AML-193 (cell line): ENCODE data around the gene TIAM1.
A peak's percentile ranks its signal among the peaks of the same experiment; 100 is the strongest.
"Not testable (repeated sequence)": the region's sequence is repeated elsewhere in the genome, so short reads cannot be mapped to it uniquely, and the experiment has no call there.

Experiments used
- DNase-seq, 2 experiments: peaks; one replicate each; lab custom pipeline; 2025; lab: John Stamatoyannopoulos, UW

Gene TIAM1

DNA sequence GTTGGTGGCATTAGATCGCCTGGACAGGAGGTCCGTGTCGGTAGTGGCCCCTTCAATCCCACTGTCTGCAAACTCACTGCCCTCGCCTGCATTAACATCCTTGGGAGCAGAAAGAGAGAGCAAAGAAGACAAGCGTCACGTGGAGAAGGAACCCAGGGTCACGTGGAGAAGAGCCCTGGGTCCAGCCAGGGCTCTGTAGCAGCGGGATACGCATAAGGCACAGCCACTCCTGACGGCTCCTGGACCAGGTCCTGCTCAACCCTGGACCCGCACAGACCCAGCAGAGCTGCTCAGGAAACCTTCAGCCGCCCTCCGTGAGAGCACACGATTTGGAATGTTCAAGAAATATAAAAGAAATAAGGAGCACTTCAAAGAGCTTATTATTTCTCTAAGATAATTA, 92.0 kb downstream of the TIAM1 start:
- no peak for DNase-seq

DNA sequence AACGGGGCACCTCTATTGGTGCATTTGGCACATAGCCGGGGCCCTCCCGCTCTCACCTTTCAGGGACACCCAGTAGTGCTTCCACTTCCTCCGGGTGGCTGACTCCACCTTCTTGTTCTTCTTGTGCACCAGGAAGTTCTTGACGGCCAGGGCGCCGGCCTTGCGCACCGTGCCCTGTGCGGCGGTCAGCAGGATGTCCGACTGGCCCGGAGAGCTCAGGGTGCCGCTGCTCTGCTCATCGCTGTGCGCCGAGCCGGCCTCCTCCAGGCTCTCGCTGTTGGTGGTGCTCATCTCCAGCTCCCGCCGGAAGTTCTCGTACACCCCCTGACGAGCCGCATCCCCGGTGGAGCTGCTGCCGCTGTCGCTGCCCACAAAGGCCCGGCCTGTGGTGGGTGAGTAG, 92.4 kb downstream of the TIAM1 start:
- DNase-seq = no peak

DNA sequence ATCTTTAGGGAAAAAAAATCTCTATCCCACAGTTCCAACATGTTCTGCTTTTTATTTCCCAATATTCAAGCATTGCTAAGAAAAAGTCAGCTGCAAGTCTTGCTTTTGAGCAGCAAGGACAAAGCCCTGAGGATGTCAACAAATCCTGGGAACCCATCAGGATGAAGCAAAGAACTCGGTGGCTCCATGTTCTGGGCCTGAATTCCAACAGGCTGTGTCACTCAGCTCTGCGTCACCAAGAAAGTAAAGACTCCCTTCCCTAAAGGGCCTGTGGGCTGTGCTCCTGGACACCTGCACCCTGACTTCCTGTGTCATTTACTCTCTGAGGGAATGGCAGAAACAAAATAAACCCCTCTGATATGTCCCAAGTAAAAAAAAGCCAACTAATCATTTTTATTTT, 95.5 kb downstream of the TIAM1 start:
- no peak for DNase-seq

DNA sequence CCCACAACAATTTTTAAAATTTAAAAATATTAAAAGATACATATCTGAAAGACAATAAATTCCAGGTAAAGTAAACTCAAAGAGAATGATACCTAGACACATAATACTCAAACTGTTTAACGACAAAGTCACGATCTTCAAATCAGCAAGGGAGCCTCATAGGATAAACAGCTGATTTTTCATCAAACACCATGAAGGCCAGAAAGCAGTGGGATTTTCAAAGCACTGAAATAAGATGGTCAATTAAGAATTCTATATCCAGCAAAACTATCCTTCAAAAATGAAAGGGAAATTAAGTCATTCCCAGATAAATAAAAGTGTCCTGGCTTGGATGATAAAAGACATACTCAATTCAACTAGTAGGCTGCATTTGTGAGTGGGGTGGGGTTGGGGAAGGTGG, 100.5 kb downstream of the TIAM1 start:
- DNase-seq = no peak

DNA sequence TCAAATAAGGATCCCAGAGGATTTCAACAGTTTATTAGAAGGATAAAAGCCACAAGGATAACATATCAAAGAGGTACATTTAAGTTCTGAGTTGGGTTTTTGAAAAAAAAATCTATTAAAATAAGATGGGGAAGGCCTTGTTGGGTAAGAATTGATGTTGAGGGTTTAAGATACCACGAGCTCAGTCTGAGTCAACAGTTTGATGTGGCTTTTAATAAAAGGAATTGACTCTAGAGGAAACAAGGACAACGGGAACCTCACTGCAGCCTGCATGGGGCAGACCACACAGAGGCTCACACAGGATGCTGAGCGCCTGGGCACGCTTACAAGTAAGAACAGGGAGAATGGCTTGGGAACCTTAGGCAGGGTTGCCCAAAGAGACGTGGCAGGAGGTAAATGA, 107.5 kb downstream of the TIAM1 start:
- DNase-seq = no peak

DNA sequence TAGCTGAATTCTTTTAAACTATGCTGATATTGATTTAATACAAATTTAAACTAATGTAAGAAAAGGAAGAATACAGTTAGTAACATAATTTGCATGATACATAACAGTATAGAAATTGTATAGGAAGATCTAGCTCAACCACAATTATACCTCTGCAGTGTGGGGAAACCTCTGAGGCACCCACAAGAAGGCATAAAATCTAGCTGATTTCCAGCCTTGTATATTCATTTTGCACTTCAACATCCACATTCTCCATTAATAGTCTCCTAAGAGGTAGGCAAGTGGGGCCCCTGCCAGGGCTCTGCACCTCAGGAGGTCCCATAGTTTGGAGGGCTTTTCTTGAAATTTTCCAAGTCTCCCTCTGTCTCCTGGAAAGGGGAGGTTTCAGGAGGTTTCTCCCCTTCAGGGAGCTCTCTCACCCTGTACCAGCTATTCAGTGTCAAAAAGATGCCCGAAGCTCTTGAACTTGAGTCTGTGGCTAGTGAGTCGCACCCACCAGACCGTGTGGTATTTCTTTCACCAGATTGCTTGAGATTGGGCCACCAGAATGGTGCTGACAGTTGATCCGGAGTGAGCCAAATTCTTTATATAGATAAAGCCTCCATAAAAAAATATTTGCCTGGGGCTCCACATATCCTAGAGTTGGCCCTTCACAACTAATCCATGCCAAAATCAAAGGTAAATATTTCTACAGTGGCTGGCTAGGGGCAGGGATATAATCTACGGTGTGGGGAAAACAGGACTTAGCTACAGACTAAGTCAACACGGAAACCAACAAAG, 108.2 kb downstream of the TIAM1 start:
- DNase-seq = no peak

DNA sequence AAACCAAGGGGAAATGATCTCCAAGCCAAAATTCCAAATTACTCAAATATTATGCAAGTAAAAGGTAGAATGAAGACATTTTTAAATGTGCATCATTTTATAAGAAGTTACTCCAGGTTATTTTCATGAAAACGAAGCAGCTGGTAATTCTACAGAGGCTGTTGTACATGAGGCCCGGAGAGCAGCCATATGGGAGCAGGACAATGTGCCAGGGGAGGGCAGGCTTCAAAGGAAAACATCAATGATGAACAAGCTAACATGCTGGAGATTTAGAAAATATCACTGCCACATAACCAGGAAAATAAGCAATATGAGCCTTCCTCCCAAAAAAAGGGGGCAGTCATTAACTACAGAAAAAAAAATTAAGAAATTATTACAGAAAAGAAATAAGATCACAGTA, 109.1 kb downstream of the TIAM1 start:
- DNase-seq = no peak

DNA sequence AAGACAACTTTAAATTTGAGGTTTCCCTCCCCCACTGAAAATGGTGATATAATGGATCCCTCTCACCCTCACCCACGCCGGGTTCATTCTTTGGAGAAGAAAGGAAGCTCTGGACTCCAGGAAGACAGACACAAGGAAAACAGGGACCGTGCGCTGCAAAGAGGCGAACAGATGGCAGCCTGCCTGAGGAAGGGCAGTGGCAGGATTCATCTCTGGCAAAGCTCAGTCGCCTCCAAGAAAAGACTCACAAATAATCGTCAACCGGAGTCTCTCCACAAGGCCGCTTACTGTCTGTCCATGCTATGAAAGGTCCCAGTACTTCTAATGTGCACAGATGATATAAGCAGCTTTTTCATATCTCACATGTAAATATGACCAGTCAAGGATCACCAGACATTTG, 110.3 kb downstream of the TIAM1 start:
- DNase-seq = no peak

DNA sequence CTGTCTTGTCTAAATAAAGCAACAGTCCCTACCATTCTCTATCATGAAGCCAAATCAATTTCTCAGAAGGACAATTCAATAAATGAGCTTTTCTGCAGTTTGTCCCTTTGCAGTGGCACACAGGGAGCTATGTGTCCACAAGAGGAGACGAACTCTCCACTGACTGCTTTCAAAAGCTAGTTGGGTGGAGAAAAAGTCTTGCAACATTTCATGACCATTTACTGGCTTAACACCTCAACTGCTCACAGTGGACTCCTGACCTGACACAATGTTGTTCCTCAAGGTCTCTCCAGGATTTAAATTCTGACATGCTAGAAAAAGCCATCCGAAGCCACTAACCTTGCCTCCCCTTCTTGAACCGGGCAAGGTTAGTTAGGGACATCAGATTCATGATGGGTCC, 111.7 kb downstream of the TIAM1 start:
- no peak for DNase-seq

DNA sequence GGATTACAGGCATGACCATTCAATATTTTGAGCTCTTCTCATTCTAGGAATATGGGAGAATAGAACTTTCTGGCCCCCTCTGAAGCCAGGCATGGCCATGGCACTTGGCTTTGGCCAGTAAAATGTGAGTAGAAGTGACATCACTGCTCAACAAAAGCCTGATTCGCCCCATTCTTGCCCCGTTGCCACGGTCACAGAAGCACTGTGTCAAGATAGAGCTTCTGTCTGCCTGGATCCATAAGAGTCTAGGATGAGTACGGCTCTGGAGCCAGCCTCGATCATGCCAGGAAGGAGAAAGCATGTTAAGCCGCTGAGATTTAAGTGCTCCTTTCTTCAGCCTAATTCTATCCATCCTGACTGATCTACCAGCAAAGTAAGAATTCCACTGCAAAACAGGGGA, 113.1 kb downstream of the TIAM1 start:
- no peak for DNase-seq

DNA sequence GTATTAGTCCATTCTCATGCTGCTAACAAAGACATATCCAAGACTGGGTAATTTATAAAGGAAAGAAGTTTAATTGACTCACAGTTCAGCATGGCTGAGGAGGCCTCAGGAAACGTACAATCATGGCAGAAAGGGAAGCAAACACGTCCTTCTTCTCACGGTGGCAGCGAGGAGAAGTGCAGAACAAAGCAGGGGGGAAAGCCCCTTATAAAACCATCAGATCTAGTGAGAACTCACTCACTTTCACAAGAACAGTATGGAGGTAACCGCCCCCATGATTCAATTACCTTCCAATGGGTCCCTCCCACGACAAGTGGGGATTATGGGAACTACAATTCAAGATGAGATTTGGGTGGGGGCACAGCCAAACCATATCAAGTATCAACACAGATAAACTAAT, 115.3 kb downstream of the TIAM1 start:
- DNase-seq = not testable (repeated sequence)

DNA sequence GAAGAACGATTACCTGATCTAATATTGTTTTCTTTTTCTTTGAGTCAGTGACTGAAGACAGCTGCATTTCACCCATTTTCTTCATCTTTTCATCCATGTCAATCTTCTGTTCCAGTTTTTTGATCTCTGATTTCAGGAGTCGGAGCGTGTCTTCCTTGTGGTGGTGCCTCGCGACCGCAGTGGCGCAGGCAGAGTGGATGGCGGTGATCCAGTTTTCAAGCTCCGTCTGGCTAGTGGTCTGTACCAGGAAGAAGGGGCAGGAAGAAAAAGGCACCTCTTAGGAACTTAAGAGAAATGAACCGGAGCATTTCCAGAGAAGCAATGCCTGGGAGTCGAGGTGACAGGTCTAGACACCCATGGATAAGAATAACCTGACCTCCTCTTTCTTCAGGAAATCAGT, 118.3 kb downstream of the TIAM1 start:
- no peak for DNase-seq

DNA sequence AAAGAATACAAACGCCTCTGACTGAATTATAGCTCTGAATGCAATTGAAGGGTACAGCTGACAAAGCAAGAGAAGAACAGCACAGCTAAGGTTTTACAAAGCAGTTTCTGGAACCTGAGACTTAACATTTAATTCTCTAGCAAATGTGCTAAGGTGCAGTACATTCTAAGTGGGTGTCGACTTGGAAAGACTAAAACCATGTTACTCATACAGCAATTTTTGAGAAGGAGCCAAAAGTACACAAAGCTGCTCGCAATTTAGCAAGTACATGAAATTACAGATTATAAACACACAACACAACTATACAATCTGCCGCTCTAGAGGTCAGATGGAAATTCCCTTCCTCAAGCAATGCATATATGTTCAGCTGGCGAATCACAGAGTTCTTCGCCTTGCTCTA, 121.9 kb downstream of the TIAM1 start:
- DNase-seq = no peak

DNA sequence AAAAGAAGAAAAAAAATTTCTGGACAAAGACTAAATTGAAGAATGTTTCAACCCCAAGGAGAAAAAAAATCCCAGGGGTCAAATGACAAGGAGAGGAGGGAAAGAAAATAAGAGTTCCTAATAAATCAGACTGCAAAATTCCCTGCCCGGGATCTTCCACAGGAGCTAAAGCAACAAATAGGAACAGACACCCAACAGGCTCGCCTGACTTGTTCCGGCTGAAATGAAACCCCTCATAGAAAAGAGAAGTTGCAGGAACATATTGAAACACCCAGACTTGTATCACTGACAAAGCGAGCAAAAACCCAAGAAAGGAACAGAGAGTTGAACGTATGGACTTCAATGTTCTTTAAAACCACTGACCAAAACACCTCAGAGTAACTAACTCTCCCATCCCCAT, 123.0 kb downstream of the TIAM1 start:
- DNase-seq = no peak

DNA sequence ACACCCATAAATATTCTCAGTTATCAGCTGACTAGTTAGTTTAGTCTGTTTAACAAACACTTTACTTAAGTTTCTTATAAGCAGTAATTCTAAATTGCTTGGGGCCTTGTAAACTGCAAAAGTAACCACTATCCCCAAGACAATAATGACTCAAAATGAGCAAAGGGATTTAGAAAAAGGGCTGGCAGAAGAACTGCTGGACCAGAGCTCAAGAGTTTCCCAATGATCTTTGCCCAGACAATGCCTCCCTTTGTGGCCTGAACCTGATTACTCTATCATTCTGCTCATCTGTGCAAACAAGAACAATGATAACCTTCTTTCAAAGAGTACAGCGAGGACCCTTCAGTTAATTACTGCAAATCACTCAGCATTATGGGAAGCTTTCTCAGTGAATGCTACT, 123.5 kb downstream of the TIAM1 start:
- DNase-seq = no peak

DNA sequence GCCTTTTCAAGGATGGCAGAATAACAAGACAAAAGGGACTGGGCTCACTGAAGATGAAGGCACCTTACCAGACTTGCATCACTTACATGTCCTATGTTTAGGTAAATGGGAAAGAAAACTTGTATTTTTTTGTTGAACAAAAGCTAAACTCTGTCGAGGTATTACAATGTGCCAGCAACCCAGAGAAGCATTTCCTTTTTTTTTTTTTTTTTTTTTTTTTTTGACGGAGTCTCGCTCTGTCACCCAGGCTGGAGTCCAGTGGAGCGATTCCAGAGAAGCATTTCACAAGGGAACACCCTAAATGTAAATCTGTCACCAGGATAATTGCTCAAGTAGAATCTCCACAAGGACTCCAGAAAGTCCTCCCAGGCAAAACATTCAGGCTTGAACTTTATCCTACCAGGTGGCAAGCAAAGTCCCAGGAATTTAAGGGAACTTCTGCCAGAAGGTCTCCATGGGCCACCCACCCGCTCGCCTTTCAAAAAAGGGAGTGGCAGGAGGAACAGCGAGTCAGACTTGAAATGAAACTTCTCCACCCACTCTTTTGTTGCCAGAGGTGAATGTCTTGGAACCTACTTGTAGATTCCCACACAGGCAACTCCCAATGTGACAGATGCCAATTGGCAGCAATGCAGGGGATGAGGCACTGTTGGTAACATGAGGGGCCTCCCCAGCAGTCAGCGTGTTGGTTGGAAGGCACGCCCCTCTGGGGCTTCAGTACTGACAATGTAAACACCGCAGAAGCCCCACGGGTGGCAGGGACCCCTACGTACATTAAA, 125.0 kb downstream of the TIAM1 start:
- DNase-seq = no peak

DNA sequence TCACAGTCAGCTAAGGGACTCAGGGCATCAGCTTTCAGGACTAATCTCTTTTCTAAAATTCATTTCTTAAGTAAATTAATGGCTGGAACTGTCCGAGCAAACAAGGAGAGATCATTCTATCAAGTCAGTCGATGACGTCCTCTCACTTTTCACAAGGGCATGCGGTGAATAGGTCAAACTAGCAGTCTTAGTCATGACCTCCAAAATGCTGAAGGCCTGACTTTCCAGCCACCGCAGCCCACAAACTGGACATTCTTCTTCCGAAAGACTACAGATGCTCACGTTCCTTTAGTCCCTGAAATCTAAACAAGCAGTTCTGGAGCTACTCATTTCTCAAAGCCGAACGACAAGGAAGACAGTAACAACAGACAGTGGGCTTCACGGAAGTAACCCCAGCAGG, 127.9 kb downstream of the TIAM1 start:
- DNase-seq = no peak

DNA sequence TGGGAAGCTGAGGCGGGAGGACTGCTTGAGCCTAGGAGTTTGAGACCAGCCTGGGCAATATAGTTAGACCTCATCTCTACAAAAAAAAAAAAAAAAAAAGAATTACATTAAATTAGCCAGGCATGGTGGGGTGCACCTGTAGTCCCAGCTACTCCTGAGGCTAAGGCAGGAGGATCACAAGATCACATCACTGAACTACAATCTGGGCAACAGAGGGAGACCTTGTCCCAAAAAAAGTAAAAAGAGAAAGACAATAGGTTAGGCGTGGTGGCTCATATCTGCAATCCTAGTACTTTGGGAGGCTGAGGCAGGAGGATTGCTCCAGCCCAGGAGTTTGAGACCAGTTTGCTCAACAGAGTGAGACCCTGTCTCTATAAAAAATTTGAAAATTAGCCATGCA, 130.3 kb downstream of the TIAM1 start:
- no peak for DNase-seq

DNA sequence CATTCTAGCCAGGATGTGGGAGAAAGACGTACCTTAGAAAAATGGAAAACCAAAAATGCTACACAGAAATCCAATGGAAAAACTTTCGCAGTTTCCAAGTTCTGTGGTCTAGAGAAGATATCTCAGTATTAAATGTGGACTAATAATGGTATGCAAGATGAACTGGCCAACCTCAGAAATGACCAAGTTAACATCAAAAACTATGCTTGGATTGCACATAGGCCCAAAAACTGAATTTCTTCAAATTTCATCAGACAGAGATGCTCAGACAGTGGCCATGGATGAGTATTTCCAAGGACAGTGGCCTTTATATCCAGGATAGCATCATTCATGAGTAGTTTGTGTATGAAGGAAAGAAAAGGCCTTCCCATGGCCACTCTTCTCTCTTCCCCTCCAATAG, 132.2 kb downstream of the TIAM1 start:
- no peak for DNase-seq

DNA sequence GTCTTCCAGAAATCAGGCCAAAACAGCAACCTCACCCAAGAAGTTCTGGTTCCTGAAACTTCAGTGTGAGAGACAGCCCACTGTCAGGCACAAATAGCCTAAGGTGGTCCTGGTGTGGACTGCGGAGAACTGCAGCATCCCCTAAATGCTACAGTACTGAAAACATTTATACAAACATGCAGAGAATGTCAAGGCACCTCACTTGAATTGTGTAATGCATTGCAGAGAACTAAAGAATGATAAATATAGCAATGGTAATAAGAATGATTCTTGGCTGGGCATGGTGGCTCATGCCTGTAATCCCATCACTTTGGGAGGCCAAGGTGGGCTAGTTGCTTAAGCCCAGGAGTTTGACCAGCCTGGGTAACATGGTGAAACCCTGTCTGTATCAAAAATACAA, 138.6 kb downstream of the TIAM1 start:
- no peak for DNase-seq

DNA sequence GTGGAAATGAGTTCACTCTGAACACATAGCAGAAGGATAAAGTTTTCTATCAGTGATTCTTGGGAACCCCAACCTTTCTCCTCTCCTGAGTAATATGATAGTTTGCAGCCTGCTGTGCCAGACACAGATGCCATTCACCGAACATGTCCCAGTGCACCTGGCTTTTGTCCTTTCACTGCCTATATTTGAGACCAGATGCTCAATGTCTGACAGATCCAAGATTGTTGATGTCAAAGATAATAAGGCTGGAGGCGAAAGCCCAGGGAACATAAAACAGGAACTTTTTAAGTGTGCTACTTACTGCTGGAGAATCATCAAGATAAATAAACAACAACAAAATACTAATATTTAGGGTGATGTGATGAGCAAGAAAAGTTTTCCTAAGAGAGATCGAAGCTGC, 139.3 kb downstream of the TIAM1 start:
- DNase-seq = no peak

DNA sequence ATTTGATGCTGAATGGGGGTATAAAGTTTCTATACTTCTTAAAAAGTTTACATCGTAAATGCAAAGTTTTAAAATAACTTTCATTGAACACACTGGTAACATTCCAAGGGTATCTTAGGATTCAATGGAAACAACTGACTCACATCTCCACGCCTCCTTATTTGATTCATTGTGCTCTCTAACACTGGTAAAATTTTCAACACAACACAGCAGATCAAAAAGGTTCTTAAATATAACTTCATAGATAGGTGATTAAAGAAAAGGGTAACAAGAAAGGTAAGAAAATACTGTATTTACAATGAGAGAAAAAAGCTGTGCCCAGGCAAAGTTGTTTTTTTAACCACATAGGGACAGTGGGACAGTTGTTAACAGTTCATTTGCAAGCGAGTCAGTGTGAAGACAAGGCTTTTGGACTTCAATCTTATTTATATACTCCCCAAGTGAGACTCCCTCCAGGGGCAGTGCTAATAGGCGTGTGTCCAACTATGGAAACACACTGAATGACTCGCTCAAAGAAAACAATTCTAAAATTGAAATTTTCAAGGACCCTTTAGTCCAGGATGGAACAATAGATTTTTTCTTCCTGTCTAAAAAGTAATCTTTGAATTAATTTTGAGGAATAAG, 140.5 kb downstream of the TIAM1 start:
- no peak for DNase-seq

DNA sequence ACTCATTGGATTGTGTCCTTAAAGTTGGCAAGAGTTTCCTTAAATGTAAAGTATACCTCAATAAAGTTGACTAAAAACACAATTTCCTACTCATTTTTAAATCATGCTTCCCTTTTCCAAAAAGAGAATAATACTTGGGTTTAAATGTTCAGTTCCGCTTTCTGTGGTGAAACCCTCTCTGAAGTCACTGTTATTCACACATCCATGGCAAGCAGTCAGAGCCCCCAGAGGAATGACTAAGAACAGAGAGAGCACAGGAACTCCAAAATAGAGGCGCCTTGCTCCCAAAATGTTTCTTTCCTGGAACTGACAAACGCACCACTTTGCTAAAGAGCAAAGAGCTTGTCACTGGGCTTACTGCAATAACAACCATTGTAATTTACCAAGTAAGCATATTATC, 142.5 kb downstream of the TIAM1 start:
- DNase-seq = peak; percentile 69 to 73
